Neural crest cell (in vitro differentiated cells): Measurements from ENCODE around the gene ECI1. TPM values are rescaled to one million over a fixed set of nuclear protein-coding genes. Genes with fewer than 3 reads are reported as not detected.

Experiments used
- DNase-seq: peaks from one replicate; pipeline ENCODE4 v3.0.0; 2021; ENCODE audit warnings: low read depth, mixed read lengths, low spot score
- H3K27ac Mint-ChIP-seq: one replicate; pipeline ENCODE4 v1.8.0; 2021; ENCODE audit warnings: mild to moderate bottlenecking, mixed read lengths; ENCODE audit not compliant: unreplicated experiment
- H3K27me3 Mint-ChIP-seq: 2 replicates; pipeline ENCODE4 v1.8.0; 2021; ENCODE audit warnings: low read depth, mild to moderate bottlenecking, mixed read lengths
- H3K36me3 Mint-ChIP-seq: 2 replicates; pipeline ENCODE4 v1.8.0; 2021; ENCODE audit warnings: low read depth, mild to moderate bottlenecking, mixed read lengths
- H3K4me1 Mint-ChIP-seq: 2 replicates; pipeline ENCODE4 v1.8.0; 2021; ENCODE audit warnings: mixed read lengths
- H3K4me3 Mint-ChIP-seq: one replicate; pipeline ENCODE4 v1.8.0; 2021; ENCODE audit warnings: mild to moderate bottlenecking, mixed read lengths
- H3K9me3 Mint-ChIP-seq: 2 replicates; pipeline ENCODE4 v1.8.0; 2021; ENCODE audit warnings: mixed read lengths
- CTCF ChIP-seq: fragments of 200-600 bp; sonication (generic); conservative IDR thresholded peaks from 2 replicates; pipeline ENCODE4 v1.5.0; 2021; ENCODE audit warnings: antibody characterized with exemption, mild to moderate bottlenecking
- total RNA-seq: library from RNA; stranded (reverse); gene quantifications from 2 replicates; pipeline ENCODE4 v1.2.1, GENCODE V29; 2021

Gene ECI1
- total RNA-seq, 1 donor from 2014 or later = 79.2 TPM

- H3K36me3 Mint-ChIP-seq = no peaks in the 10 kb centered on the region
- H3K27ac Mint-ChIP-seq = no peak overlapping the region
- no peak for DNase-seq
- peak overlapping the region; percentile 23 for H3K4me3 Mint-ChIP-seq
- H3K27me3 Mint-ChIP-seq = no peaks in the 10 kb centered on the region
- H3K9me3 Mint-ChIP-seq = no peaks in the 10 kb centered on the region
- TF ChIP-seq CTCF = no peak
- H3K4me1 Mint-ChIP-seq = no peaks in the 10 kb centered on the region
Measured at GRCh38 chr16:2278272-2278608, 26.9 kb upstream of the ECI1 start.

GRCh38 chr16:2277466-2278271 lies 26.3 kb upstream of the ECI1 start:
- H3K9me3 Mint-ChIP-seq = no peaks in the 10 kb centered on the region
- H3K27me3 Mint-ChIP-seq = no peaks in the 10 kb centered on the region
- H3K27ac Mint-ChIP-seq = no peak overlapping the region
- no peaks in the 10 kb centered on the region for H3K4me1 Mint-ChIP-seq
- H3K4me3 Mint-ChIP-seq = peak overlapping the region; percentile 23
- no peak for DNase-seq
- no peaks in the 10 kb centered on the region for H3K36me3 Mint-ChIP-seq
- no peak for TF ChIP-seq CTCF

- no peaks in the 10 kb centered on the region for H3K27me3 Mint-ChIP-seq
- no peaks in the 10 kb centered on the region for H3K4me1 Mint-ChIP-seq
- no peak for TF ChIP-seq CTCF
- H3K36me3 Mint-ChIP-seq = no peaks in the 10 kb centered on the region
- H3K27ac Mint-ChIP-seq = no peak overlapping the region
- H3K4me3 Mint-ChIP-seq = no peak overlapping the region
- DNase-seq = no peak
- H3K9me3 Mint-ChIP-seq = no peaks in the 10 kb centered on the region
Measured at GRCh38 chr16:2276368-2277195, 25.2 kb upstream of the ECI1 start.

- no peak for TF ChIP-seq CTCF
- DNase-seq = no peak
- Mint-ChIP-seq H3K27ac (no peak overlapping the region), H3K4me3 (peak overlapping the region; percentile 49), H3K27me3 (no peaks in the 10 kb centered on the region), H3K36me3 (no peaks in the 10 kb centered on the region), H3K9me3 (no peaks in the 10 kb centered on the region), H3K4me1 (no peaks in the 10 kb centered on the region)
Measured at GRCh38 chr16:2275476-2276367, 24.3 kb upstream of the ECI1 start.

GRCh38 chr16:2273931-2274330 lies 22.5 kb upstream of the ECI1 start:
- DNase-seq = no peak
- no peak overlapping the region for H3K4me3 Mint-ChIP-seq
- no peak overlapping the region for H3K27ac Mint-ChIP-seq
- H3K9me3 Mint-ChIP-seq = no peaks in the 10 kb centered on the region
- H3K27me3 Mint-ChIP-seq = no peaks in the 10 kb centered on the region
- no peak for TF ChIP-seq CTCF
- H3K36me3 Mint-ChIP-seq = no peaks in the 10 kb centered on the region
- peaks cover 8% of the 10 kb centered on the region for H3K4me1 Mint-ChIP-seq
